GM19463 (cell line): ENCODE data around the gene MCU.
A peak's percentile ranks its signal among the peaks of the same experiment; 100 is the strongest.
"Not testable (repeated sequence)": the region's sequence is repeated elsewhere in the genome, so short reads cannot be mapped to it uniquely, and the experiment has no call there.

ENCODE experiments used
- ATAC-seq: cut with Tn5 transposase; IDR thresholded peaks from one replicate; pipeline ENCODE4 v1.9.1; 2021; ENCODE audit warnings: mild to moderate bottlenecking, moderate library complexity; ENCODE audit not compliant: unreplicated experiment

MCU gene

DNA sequence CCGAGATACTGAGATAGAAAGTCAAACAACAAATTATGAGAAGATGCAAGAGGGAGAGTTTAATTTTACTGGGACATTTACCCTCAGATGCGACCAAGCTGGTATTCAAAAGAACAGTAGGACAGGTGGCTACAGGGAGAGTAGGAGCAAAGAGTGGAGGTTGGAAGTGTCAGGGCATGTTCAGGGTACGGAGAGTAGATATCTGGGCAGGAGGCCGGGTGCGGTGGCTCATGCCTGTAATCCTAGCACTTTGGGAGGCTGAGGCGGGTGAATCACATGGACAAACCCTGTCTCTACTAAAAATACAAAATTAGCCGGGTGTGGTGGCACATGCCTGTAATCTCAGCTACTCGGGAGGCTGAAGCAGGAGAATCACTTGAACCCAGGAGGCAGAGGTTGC lies 5.5 kb upstream of the MCU start:
- ATAC-seq = not testable (repeated sequence)

DNA sequence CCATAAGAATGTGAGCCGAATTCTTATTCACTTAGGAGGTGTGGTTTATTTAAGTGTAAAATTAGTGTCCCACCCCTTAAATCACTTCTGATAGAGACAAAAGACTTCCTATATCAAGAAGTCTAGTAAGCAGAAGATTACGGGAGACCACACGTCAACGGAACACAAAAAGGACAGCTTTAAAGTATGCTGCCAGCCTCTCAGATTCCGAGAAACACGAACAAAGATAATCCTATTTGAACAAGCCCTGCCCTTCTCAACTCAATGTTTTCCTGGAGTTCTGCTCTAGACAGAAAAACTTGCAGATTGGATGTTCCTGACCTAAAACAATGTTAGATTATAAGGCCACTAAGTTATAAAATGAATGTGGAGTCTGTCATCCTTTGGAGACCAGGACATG lies 4.9 kb upstream of the MCU start:
- ATAC-seq = no peak

DNA sequence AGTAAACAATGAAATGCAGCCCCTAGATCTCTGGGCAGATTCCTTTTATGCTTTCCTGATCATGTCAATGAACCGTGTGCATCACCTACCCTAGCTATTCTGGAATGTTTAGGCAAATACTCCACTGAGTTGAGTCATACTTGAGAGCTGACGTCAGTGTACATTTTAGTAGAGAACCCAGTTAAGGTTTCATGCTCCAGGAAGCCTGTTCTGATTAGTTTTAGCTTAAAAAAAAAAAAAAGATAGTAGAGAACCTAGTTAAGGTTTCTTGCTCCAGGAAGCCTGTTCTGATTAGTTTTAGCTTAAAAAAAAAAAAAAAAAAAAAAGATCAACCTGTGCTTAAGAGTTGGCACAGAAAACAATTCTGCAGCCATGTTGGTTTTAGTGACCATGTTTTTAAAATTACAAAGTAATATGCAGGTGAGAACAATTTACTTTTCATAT lies 3.7 kb upstream of the MCU start:
- no peak for ATAC-seq

DNA sequence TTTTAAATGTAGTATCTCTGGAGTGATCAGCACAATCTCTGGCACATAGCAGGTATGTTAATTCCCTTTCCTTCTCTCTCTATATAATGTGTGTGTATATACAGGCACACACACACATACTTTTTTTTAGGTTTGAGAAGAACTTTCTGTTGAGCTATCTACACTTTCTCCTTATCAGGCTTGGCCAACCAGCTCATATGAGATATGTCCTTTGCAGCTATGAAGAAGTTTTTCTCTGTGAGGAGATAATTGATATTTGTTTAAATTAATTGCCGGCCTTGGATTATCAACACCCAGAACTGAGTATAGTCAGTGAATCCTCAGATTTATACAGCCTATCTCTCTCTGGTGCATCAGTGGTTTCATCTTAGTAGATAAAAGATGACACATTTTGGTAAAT lies 2.3 kb upstream of the MCU start:
- ATAC-seq = no peak

DNA sequence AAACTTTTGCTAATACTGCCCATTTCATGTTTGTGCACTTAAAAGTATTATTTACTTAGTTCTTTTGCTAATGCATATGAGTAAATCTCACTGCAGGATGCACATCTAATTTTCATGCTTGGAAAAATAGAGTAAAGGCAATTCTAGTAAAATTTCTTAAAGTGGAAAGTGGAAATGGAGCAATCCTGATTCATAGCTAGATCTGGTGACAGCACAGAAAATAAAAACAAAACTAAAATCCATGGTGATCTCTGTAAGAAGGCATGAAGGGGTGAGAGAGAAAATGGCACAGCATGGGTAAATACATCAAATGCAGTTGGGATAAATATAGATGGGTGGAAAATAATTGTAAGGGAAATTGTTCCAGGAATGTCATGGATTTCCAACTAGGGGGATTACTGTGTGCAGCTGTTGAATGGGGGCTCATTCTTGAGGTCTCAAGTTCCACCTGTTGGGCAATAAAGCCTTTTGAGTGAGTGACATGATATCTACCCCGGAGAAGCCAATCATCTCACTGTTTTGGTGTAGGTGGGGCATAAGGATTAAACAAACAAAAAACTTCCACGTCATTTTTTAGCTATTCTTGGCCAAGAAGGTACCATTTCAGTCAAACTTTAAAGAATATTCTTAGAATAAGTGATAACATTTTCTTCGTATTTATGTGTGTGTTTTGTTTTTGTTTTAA lies 1.7 kb upstream of the MCU start:
- ATAC-seq = no peak

DNA sequence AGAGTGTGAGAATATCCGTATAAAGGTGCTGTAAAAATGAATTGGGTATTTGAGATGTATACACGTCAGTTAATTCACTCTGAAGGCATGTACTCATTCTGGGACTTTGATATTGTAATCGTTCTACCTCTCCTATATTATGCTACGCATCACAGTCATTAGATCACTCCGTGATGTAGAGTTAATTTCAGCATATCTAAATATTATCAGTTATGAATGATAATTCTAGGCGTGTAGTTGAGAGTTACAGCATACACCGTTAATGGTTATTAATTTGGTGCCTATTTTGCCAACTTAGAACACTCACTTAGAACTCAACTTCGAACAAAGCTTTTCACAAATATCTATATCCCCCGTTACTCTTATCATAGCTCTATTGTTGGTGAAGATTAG lies 477 bp upstream of the MCU start:
- no peak for ATAC-seq

DNA sequence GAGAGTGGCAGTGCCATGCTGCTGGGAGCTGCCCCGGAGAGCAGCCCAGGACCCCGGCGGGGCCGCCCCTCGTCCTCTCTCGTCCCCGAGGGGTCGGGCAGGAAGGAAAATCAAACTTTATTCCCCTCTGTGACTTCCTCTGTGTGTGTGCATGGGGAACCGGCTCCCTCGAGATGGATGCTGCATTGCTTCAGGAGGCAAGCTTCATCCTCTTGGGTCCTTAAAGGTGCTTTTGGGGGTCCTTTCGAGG lies 726 bp downstream of the MCU start:
- ATAC-seq = peak; percentile 19

DNA sequence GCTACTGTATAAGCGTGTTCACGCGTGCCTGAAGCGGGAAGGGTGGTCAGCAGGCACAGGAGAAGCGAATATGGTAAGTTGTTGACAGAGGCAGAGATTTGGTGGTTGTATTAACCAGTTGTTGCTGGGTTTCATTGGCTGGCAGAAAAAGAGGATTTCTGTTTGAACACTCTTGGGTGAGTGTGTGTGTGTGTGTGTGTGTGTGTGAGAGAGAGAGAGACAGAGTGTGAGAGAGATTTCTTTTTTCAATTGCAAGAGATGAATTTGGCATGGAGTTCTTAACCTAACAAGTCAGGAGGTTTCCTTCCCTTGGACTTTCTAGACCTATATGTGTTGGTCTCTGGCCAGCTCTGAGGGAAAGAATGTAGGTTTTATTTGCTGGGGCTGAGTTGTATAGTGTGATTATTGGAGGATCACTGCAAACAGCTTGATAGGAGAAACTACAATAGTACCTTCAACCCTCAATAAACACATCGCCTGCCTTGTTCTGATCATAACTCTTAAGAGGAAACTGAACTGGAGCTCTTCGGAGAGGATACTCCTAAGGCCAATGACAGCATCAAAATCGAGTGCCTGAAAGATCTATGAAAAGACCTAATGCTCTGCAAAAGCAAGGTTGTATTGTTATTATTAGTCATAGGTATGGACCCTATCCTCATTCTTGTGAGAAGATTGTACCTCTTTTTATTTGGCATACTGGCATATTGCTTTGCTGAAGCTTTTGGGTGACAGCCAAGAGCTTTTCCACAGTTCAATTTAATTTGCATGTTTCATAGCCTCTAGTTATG lies 1.2 kb downstream of the MCU start:
- ATAC-seq = no peak

DNA sequence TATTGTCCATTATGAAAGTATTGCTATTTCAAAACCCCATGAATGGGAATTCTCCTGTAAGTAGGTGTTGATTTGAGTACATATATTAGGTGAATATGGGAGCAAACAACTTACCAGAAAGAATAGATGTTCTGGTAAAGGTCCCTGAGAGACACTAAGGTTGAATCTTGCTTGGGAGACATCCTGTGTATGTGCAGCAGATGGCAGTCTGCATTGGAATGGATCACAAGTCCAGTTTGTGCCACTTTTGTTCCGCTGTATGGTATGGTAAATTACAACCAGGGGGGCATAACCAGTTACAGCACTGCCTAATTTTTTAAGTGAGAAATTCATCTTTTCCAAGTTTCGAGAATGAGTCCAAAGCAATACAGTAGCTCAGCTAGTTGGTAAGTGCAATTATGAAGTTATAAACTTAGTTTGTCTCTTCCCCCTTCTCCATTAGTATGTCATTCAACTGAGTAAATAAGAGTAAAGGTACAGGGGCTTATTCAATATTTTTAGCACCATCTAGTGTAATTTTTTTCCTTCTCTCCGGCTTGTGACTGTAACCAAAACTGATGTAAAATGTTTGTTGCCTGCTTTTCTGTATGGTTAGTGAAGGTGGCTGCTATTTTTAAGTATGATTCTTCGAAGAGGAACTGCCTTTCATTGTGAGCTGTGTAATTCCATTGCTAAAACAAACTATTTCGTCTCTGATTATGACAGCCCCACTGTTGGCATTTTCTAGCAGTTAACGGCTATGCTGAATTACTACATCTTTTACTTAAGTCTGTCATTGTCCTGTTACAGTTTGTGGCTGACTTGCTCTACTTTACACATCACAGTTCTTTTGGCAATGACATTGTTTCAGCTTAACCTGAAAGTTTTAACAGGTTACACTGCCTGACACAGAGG lies 2.8 kb downstream of the MCU start:
- no peak for ATAC-seq

DNA sequence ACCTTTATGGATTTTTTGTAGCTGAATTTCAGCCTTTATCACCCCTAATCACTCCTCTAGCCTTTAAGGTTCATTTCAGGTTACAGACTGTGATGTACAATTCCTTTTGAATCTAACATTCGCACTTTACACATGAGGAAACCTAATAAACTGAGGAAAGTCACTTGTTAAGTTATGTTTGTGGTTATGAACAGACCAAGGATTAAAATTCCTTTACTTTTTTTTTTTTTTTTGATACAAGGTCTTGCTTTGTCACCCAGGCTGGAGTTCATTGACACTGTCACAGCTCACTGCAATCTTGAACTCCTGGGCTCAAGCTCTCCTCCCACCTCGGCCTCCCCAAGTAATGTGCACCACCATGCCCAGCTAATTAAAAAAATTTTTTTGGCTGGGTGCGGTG lies 3.6 kb downstream of the MCU start:
- no peak for ATAC-seq

DNA sequence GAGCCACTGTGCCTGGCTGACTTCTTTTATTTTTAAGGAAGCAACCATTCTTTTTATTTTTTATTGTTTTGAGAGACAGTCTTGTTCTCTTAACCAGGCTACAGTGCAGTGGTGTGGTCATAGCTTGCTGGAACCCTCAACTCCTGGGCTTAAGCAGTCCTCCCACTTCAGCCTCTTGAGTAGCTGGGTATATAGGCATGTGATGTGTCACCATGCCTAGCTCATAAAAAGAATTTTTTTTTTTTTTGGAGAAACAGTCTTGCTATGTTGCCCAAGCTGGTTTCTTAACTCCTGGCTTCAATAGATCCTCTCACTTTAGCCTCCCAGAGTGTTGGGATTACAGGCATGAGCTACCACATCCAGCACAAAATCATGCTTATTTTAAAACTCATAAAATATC lies 5.8 kb downstream of the MCU start:
- no peak for ATAC-seq

DNA sequence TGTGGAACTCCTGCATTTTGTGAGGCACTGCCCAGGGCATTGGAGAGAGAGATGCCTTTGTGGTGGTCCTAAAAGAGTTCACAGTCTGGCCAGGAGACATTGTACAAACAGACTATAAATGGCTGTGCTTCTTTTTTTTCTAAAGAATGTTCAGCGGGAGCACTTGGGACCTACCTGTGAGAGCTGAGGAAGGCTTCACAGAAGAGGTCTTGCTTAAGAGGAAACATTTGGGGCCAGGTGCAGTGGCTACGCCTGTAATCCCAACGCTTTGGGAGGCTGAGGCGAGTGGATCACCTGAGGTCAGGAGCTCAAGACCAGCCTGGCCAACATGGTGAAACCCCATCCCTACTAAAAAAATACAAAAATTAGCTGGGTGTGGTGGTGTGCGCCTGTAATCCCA lies 10.5 kb downstream of the MCU start:
- not testable (repeated sequence) for ATAC-seq

DNA sequence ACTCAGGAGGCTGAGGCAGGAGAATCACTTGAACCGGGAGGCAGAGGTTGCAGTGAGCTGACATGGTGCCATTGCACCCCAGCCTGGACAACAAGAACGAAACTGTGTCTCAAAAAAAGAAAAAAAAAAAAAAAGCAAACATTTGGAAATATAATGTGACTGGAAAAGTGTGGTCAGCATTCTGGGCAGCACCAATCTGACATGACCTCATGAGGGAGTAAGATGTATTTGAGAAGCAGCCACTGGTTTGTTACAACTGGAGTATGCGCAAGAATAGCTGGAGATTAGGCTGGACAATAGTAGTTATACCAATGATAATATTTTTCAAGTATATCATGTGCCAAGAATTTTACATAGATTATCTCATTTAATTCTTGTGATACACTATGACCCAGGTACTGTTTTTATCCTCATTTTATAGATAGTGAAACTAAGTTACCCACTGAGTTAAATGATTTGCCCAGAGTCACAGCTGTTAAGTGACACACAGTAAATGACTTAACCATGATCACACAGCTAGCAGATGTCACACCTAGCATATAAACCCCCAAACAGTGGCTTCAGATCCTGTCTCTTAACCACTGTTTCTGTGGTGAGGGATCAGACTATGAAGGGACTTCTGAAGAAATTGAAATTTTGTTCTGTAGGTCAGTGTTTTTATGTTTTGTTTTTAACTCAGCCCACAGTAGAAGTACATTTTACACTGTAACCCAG lies 11.1 kb downstream of the MCU start:
- ATAC-seq = peak; percentile 84

DNA sequence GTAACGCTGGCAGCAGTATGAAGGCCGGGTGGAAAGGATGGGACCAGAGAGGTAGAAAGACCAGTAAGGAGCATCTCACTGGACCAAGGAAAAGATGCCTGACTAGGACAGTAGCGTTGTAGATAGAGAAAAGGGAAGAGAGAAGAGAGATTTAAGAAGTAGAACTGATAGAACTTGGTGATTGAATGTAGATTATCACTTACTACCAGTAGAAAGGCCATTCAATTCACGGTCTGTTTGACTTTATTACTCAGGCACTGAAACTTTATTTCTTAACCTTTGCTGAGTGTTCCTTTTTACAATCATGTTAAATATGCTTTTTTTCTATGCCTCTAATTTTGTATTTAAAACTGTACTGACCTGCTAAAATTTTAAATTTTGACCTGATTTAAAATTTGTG lies 12.2 kb downstream of the MCU start:
- no peak for ATAC-seq

DNA sequence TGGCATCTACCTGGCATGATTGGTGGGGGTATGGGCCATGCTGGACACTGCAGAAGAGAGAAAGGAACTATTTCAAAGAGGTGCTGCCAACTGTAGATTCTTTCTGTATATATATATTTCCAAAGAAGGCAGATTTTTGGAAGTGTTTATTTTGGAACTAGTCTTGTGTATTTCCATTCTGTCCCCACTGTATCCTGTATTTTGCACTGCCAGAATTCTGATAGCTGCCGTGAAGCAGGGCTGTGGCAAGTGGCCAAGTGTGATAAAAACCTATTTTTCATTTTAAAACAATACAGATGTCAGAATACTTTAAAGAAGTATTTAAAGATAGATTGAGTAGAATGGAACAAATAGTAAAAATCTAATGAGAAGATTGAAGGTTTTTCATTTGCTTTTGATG lies 17.1 kb downstream of the MCU start:
- ATAC-seq = no peak

DNA sequence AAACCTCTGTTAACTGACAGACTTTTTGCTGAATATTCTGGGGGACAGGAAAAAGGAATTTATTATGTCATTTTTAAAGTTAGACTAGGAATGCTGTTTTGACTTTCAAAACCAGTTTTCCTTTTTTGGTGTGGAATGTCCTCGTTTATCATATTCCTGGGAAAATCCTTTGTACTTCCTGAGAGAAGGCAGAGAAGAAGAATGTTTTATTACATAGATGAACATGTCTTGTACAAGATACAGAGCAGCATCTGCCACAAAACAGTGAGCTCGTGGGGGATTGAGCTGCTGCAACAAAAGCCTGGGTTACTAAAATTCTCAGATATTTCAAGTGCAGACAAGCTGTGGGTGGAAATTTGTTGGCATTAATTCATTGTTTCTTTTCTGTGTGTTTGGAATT lies 20.2 kb downstream of the MCU start:
- no peak for ATAC-seq

DNA sequence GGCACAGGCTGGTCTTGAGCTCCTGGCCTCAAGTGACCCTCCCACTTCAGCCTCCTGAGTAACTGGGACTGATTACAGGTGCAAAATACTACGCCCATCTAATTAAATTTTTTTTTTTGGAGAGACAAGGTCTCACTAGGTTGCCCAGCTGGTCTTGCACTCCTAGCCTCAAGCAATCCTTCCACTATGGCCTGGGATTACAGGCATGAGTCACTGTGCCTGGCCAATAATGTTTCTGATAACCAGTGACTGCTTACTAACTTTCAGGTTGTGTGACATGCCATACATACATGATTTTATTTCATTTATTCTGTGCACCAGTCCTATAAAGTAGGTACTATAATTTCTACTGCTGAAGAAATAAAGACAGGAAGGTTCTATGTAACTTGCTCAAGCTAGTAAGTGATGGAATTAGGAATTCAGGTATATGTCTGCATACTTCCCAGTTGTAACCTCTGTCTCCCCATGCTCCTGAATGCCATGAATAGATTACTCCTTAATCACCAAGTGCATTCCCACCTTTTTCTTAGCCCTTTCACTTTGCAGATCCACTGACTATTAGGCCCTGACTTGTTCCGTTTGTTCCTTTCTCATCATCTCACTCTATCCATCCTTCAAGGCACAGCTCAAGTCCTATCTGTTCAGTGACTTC lies 28.1 kb downstream of the MCU start:
- ATAC-seq = no peak

DNA sequence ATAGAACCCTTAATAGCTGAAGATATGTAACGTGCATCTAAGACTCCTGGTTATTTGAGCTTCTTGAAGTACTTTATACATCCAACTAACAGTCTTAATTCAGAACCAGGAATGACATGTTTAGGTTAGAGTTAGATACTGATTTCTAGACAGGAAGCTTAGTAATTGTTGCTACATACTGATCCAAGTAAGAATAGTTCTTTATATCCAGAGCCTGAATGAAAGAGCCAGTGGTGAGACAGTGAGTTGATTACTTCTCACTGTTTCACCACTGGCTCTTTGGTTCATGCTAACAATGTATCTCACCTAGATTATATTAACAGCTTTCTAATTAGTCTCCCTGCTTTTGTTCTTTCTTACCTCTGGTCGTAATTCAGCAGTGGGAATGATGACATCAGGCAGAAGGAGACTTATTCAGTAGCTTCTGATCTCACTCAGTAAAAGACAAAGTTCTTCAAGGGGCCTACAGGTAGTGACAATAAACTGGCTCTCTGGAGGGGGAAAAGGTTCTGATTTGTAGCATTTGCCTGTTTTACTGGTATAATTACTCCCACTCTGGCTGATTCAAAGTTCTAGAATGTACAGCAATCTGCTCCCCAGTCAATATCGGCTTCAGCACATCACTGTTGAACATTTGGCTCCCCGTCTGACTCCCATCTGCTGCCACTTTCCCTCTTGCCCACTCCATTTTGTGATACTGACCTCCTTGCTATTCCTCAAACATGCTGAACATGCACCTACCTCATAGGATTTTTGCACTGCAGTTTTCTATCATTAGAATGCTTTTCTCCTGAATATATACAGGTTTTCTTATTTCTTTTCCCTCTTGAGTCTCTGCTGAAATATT lies 29.1 kb downstream of the MCU start:
- no peak for ATAC-seq

DNA sequence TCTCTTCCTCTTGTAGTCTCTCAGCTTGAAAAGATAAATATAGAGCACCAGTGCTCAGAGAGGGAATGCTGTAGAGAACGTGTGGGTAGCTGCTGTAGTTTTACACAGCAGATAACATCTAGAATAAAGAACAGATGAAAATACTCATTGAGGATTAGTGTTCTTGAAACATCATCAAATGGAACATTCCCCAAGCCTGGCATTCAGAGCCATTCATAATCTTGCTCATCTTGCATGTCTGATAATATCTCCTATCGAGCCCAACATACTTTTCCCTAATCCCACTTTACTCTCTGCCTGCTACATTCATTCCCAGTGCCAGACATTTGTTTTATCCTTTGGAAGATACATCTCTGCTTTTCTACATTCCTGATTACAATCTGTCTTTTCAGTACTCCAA lies 35.2 kb downstream of the MCU start:
- no peak for ATAC-seq

DNA sequence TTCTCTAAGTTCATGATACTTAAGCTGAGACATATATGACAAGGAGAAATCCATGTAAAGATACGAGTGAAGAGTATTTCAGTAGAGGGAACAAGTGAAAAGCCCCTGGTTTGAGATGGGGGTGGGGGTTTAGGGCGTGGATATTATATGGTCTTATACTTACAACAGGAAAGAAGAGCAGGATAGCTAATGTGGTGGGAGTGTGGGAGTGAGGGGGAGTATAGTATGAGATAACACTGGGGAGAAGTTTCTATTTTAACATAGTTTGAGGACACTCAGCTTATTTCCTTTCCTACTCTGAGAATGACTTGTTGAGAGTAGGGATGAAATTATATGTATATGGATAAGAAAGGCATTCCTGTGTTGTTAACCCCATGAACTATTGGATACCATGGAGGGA lies 36.5 kb downstream of the MCU start:
- no peak for ATAC-seq
